NT2/D1 (cell line): Measurements from ENCODE around the gene CDYL.

Experiments
- YY1 ChIP-seq: IDR thresholded peaks from 2 replicates; pipeline ENCODE4 v1.6.1; 2011; ENCODE audit not compliant: insufficient read length, insufficient read depth
- ZNF274 ChIP-seq: IDR thresholded peaks from 2 replicates; pipeline ENCODE4 v1.6.1; 2011; ENCODE audit warnings: mild to moderate bottlenecking, low read depth, low read length

GRCh38 chr6:4815584-4815983 is 39.4 kb downstream of the CDYL start:
- no peak for TF ChIP-seq ZNF274
- TF ChIP-seq YY1: no peak
